Umbilical cord (tissue), 2 donors: ENCODE measurements around the gene NACC2. TPM values are rescaled to one million over a fixed set of nuclear protein-coding genes. Genes with fewer than 3 reads are reported as not detected.
A peak's percentile ranks its signal among the peaks of the same experiment; 100 is the strongest.

Experiments
- DNase-seq: peaks from one replicate; pipeline ENCODE4 v3.0.0-alpha.2; 2015; ENCODE audit warnings: low spot score
- total RNA-seq: library from RNA; depleted of rRNA; stranded (reverse); fragments of >200 nt; gene quantifications from one replicate; pipeline ENCODE4 v1.2.3, GENCODE V29; 2014; ENCODE audit warnings: low replicate concordance; ENCODE audit not compliant: insufficient read depth

The NACC2 gene
- total RNA-seq, 1 donor from 2014 or later: 23.4 TPM

DNA sequence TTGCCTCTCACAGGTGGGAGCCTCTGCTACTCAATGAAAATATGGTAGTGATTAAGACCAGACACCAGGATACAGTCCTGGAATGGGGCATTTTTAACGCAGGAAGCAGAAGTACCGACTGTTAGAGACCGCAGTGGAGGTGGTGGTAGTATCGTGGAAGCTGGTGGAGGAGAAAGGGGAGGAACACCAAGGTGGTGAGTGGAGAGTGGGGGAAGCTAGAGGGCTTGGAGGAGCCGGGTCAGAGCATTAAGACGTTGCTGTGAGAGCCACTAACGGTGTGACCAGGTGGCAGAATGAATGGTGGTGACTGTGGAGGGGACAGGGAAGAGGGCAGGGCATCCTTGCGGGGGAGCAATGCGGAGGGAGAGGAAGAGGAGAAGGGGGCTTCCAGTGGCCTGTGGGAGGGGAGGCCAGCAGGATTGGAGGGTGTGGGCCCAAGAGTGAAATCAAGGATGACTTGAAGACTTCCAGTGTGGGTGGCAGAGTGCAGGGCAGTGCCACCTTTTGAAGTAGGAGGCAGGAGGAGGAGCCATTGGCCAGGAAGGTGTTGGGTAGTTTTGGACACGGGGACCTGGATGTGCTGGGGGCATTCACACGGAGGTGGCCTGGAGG, 132.3 kb downstream of the NACC2 start:
- no peak for DNase-seq

DNA sequence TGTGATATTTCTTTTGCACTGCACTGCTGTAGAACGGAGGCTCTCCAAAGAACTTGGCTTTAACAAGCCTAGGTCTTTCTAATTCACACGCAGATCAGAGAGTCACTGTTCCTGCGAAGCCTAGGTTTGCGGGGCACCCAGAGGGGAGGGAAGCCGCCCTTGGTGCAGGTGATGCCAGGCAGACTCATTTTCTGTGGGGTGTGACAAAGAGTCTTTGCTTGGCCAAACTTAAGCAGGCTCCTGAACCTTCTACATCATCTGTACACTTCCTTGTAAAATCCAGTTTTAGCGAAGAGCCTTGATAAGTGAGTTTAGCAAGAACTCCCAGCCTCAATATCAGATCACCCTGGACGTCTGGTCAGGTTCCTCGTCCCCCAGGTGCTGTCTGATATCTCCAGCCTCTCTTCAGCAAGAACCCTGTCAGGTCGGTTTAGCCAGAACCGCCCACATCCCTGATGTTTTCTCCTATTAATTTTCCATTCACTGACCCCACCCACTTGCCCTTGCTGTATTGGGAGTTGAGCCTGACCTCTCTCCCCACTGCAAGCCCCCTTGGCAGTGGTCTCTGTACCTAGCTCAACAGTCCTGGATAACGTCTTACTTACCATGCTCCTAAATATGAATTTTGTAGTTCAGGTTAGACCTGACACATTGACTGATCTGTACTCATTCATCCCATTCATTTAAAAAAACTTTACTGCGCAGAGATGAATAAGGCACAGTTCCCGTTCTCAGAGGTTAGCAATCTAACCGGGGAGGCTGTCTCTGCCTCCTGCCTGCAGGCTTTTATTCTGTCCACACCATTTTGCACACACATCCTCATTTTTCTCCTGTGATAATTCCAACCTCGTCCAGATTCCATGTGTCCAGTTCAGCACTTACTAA, 133.0 kb downstream of the NACC2 start:
- no peak for DNase-seq

DNA sequence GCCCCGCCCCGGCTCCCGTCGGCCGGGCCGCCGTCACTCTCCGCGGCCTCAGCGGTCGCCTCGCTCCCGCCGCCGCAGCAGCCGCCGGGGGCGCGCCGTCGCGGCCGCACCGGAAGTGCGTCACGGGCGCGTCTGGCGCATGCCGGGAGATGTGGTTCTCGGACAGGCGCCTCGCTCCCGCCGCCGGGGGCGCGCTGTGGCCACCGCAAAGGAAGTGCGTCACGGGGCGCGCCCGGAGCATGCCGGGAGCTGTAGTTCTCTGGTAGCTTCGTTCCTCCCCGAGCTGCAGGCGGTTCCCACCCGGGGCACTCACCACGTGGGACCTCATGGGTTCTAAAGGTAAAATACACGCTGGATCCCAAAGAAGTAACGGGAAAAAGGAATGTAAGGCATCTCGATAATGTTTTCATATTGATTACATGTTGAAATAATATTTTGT, 133.8 kb downstream of the NACC2 start, which contains the start of gene UBAC1:
Gene UBAC1 (minus strand): TSS at position 97 of the 439 bp plus-strand sequence. CDS start 211 bp downstream, outside the sequence.
- DNase-seq: peak; percentile 96

DNA sequence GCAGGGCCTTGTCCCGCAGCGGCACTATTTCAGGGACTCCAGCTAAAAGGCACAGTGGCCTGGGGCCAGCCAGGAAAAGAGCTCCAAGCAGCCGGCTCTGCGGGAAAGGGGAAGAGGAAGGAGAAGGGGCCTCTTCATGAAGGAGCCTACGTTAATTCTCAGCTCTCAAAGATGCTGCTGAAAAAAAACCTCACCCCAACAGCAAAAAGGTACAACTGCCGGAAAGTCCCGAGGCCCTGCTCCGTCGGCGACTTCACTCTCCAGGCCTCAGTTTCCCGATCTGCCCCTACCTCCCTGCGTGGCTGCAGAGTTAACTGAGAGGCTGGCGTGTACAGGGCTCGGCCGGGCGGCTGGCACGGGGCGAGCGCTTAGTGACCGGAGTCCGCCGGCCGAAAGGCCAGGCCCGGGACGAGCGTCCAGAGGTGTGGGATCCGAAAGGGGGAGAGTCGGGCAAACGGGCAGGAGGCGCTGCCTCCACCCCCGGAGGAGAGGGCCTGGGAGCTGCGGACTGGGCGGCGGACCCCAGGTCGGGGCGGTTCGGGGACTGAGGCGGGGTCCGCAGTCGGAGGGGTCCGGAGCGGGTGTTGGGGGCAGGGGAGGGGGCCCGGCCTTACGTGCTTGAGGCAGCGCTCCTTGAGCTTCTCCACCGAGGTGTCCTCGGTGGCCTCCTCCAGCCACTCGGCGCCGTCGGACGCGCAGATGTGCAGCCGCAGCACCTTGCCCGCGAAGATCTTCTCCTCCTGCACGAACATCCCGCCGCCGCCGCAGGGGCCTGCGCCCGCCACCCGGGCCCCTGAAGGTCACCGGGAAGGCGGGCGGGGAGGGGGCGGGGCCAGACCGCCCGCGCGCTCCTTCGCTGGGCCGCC, 134.4 kb downstream of the NACC2 start:
- DNase-seq: no peak

DNA sequence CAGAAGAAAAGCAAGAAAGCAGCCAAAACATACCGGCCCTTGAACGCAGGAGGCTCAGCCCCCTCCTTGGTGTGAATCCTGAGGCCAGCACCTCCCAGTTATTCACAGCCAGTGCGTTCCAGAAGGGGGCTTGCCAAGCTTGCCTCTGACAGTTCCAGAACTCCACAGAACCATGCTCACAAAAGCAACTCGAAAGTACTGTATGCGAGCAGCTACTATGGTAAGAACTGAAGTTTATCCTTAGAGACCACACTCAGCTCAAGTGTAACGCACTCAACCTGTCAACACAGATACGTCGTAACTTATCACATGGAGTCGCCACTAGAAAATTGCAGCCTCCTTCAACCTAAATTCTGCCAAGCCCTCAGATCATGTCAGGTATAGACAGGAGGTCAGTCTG, 135.3 kb downstream of the NACC2 start:
- no peak for DNase-seq

DNA sequence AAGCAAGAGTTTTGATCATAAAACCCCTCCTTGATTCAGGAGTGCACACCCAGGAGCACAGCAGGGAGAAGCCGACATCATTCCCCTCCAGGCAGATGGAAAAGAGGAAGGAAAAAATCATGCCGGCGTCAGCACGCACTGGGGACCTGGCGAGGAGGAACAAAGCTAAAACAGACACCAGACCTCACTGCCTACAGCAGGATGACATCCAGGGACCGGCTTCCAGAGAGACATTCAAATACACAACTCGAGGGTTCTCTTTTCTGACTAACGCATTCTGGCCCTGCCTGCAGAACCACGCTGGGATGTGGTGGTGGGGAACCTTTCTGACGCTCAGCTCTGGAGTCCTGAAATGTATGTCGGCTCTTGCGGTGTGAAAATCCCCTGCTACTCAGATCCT, 136.6 kb downstream of the NACC2 start:
- DNase-seq: no peak

DNA sequence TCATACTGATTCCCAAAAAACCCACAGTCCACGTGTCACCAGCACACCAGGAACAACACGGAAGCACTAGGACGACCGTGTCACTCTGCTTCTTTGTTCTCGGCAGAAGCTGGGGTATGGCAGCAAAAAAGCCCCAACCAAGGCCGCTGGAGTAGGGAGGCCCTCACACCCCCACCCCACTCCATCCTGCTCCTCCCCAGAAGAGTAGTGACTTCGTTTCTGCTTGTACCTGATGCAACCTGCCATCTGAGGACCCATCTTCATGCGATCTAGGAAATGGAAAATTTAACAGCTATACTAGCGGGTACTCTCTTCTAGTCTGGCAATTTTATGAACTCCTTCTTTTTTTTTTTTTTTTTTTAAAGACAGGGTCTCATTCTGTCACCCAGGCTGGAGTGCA, 137.7 kb downstream of the NACC2 start:
- no peak for DNase-seq

DNA sequence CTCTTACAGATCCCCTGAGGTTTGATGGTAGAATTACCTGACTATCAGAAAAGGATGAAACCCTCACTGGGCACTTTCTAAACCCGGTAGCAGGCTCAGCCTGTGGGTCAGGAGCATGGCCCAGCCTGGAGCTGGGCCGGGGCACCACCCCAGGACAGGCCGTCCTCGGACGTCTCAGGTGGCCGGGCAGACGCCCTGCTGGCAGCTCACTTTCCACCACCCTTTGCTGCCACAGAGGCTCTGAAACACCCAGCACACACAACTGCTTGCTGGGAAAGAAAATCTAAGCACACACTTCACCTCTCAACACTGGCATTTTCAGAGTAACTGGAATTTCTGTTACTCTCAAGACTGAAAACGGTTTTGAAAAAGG, 138.3 kb downstream of the NACC2 start:
- DNase-seq: no peak

Other genes with a start within 250 kb of the NACC2 start
- 40.4 TPM for gene CAMSAP1, start 187.7 kb downstream of the NACC2 start, total RNA-seq
- gene UBAC1, start 133.9 kb downstream of the NACC2 start, total RNA-seq: 29.1 TPM
- gene TMEM250, start 23.6 kb upstream of the NACC2 start, total RNA-seq: 54.4 TPM
- gene LHX3, start 109.8 kb upstream of the NACC2 start, total RNA-seq: 0.24 TPM
- 3.1 TPM for gene QSOX2, start 150.5 kb upstream of the NACC2 start, total RNA-seq
- 1.7 TPM for gene CCDC187, start 208.8 kb upstream of the NACC2 start, total RNA-seq
- 46.5 TPM for gene GPSM1, start 232.2 kb upstream of the NACC2 start, total RNA-seq